ENCODE data around the gene RRAD. TPM values are rescaled to one million over a fixed set of nuclear protein-coding genes. Genes with fewer than 3 reads are reported as not detected.
A peak's percentile ranks its signal among the peaks of the same experiment; 100 is the strongest.

Gene RRAD
- total and polyA plus RNA-seq, 2 of the 4 experiments (the other 2 are of a cell fraction), result 1.3 to 2.1 TPM

- H3K79me1 ChIP-seq (ENCODE audit: low read depth in 1 of 2, low read length in 2 of 2), result no peaks in the 10 kb centered on the region
- CTCF ChIA-PET, result no interaction called here
- DNase-seq (peak; percentile 8), ATAC-seq (ENCODE audit: low read depth) (no peak)
- H2BK15ac ChIP-seq (ENCODE audit: low read depth, low read length), result no peak overlapping the region
- H3K4me1 ChIP-seq (ENCODE audit: control insufficient read depth, insufficient read depth, low read length), result peaks cover 6% of the 10 kb centered on the region
- H3K9me1 ChIP-seq (ENCODE audit: insufficient read depth, low read length), result no peaks in the 10 kb centered on the region
- no TSS peak for BruUV-seq (replicated peaks)
- no peak overlapping the region for H4K5ac ChIP-seq (ENCODE audit: low read depth, low read length)
- H3K18ac ChIP-seq (ENCODE audit: low read depth, low read length), result no peak overlapping the region
- H3K23ac ChIP-seq (ENCODE audit: low read depth, low read length), result no peak overlapping the region
- no peak overlapping the region for H2BK5ac ChIP-seq (ENCODE audit: low read depth, low read length, poor library complexity, severe bottlenecking)
- no peak overlapping the region for H4K8ac ChIP-seq (ENCODE audit: low read depth in 2 of 2, low read length in 2 of 2)
- no peaks in the 10 kb centered on the region for H4K20me1 ChIP-seq (ENCODE audit: insufficient read depth, low read length)
- no CpG with 5 or more reads among the region's 4 CpGs for WGBS, 2 experiments (ENCODE audit: extremely low coverage in 2 of 2, insufficient read length in 1 of 2)
- no peak overlapping the region for H3K27ac ChIP-seq (ENCODE audit: insufficient read depth, low read length)
- H2AK9ac ChIP-seq (replicated peaks; ENCODE audit: low read depth, low read length, poor library complexity), result no peak overlapping the region
- no peak overlapping the region for H3K56ac ChIP-seq (ENCODE audit: extremely low read depth, insufficient read depth, low read length)
- H2AFZ ChIP-seq (replicated peaks; ENCODE audit: low read length, poor library complexity), result no peak overlapping the region
- H2BK120ac ChIP-seq (ENCODE audit: low read depth, low read length), result no peak overlapping the region
- H3K9me3 ChIP-seq (ENCODE audit: control insufficient read depth, insufficient read depth, low read length), result peaks cover 2% of the 10 kb centered on the region; the same call in 1 of the 2 replicates
- H3K4me3 ChIP-seq (ENCODE audit: insufficient read depth, low read depth, low read length), result no peak overlapping the region
- dilution Hi-C loops (cut with HindIII; ENCODE audit: low sequenced_read_pairs, unreplicated experiment), result no loop called here
- intact Hi-C loops (cut with micrococcal nuclease), result no loop called here
- H3K14ac ChIP-seq (replicated peaks; ENCODE audit: low read depth, low read length), result no peak overlapping the region
- H3K36me3 ChIP-seq (ENCODE audit: control insufficient read depth, insufficient read depth, low read length), result no peaks in the 10 kb centered on the region
- H3K27me3 ChIP-seq (ENCODE audit: control insufficient read depth, insufficient read depth, low read length), result peaks cover 16% of the 10 kb centered on the region; the same call in 1 of the 2 replicates
- POLR2A ChIA-PET (ENCODE audit: unreplicated experiment), result no interaction called here
- no peak overlapping the region for H2BK20ac ChIP-seq (ENCODE audit: low read depth, low read length)
- no peak overlapping the region for H3K4me2 ChIP-seq (ENCODE audit: low read depth, low read length)
- H2AK5ac ChIP-seq (ENCODE audit: low read depth, low read length), result no peak overlapping the region
- no peak overlapping the region for H3K9ac ChIP-seq (ENCODE audit: low read depth, low read length)
- no peak overlapping the region for H3K4ac ChIP-seq (ENCODE audit: low read depth, low read length)
- TF ChIP-seq NFE2L2 (IDR thresholded peaks at IDR 0.05; ENCODE audit: low read depth, low read length) (peak; percentile 82), SMC3 (IDR thresholded peaks at IDR 0.05; ENCODE audit: low read depth, low read length) (no peak), CHD1 (IDR thresholded peaks at IDR 0.05; ENCODE audit: low read depth, low read length) (no peak), RFX5 (IDR thresholded peaks at IDR 0.05; ENCODE audit: low read depth, low read length) (no peak), BHLHE40 (IDR thresholded peaks at IDR 0.05; ENCODE audit: low read depth, low read length) (no peak), MXI1 (IDR thresholded peaks at IDR 0.05; ENCODE audit: borderline replicate concordance, low read depth, low read length) (no peak), MAZ (IDR thresholded peaks at IDR 0.05; ENCODE audit: borderline replicate concordance, low read depth, low read length) (no peak)
- no peak overlapping the region for H4K91ac ChIP-seq (ENCODE audit: insufficient read depth, low read depth, low read length)
- in situ Hi-C loops (cut with MboI; ENCODE audit: low sequenced_read_pairs), result no loop called here
These were observed 25.8 kb upstream of the RRAD start for GRCh38 chr16:66950971-66951790.

Data from IMR-90 (cell line).